ENCODE data around the gene NKX6-2.

Gene NKX6-2

GRCh38 chr10:132756591-132756990 is 29.4 kb downstream of the NKX6-2 start:
- TF ChIP-seq EZH2 (IDR thresholded peaks at IDR 0.05; ENCODE audit: borderline replicate concordance, low read depth, low read length, severe bottlenecking) (no peak), CTCF (IDR thresholded peaks at IDR 0.05; ENCODE audit: borderline replicate concordance, extremely low read depth, low read length, poor library complexity, severe bottlenecking) (no peak)
- Histone ChIP-seq H3K4me1 (ENCODE audit: insufficient read depth, low read length) (no peaks in the 10 kb centered on the region), H4K20me1 (ENCODE audit: insufficient read depth, low read length) (no peaks in the 10 kb centered on the region; the same call in 1 of the 2 replicates), H3K27me3 (ENCODE audit: insufficient read depth, low read length, poor library complexity) (no peaks in the 10 kb centered on the region), H3K79me2 (ENCODE audit: insufficient read depth, low read length) (no peaks in the 10 kb centered on the region), H2AFZ (ENCODE audit: low read depth, low read length) (no peak overlapping the region), H3K27ac (ENCODE audit: low read length) (no peak overlapping the region), H3K9me3 (ENCODE audit: insufficient read depth, low read length, severe bottlenecking) (no peaks in the 10 kb centered on the region), H3K36me3 (ENCODE audit: insufficient read depth, low read length) (peaks cover 58% of the 10 kb centered on the region), H3K4me3 (ENCODE audit: low read depth in 1 of 2, low read length in 2 of 2) (no peak overlapping the region), H3K9ac (ENCODE audit: low read depth, low read length) (no peak overlapping the region), H3K4me2 (ENCODE audit: insufficient read depth, low read length) (no peak overlapping the region)
- DNase-seq (no peak), ATAC-seq (ENCODE audit: insufficient read depth, low read depth) (no peak)

DNA sequence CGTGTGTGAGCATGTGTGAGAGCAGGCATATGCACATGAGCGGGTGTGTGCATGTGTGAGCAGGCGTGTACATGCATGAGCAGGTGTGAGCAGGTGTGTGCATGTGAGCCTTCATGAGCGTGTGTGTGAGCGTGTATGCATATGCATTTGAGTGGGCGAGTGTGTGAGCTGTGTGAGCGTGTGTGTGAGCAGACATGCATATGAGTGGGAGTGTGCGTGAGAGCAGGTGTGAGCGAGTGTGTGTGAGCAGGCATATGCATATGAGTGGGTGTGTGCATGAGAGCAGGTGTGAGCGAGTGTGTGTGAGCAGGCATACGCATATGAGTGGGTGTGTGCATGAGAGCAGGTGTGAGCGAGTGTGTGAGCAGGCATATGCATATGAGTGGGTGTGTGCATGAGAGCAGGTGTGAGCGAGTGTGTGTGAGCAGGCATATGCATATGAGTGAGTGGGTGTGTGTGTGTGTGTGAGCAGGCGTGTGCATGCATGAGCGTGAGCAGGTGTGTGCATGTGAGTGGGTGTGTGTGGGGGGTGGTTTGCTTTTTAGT is 30.7 kb downstream of the NKX6-2 start:
- Histone ChIP-seq H3K4me1 (ENCODE audit: insufficient read depth, low read length) (no peaks in the 10 kb centered on the region), H4K20me1 (ENCODE audit: insufficient read depth, low read length) (peaks cover 4% of the 10 kb centered on the region), H2AFZ (ENCODE audit: low read depth, low read length) (no peak overlapping the region), H3K79me2 (ENCODE audit: insufficient read depth, low read length) (no peaks in the 10 kb centered on the region), H3K4me3 (ENCODE audit: low read depth in 1 of 2, low read length in 2 of 2) (no peak overlapping the region), H3K27me3 (ENCODE audit: insufficient read depth, low read length, poor library complexity) (no peaks in the 10 kb centered on the region), H3K36me3 (ENCODE audit: insufficient read depth, low read length) (peaks cover 64% of the 10 kb centered on the region), H3K4me2 (ENCODE audit: insufficient read depth, low read length) (no peak overlapping the region), H3K9me3 (ENCODE audit: insufficient read depth, low read length, severe bottlenecking) (no peaks in the 10 kb centered on the region), H3K27ac (ENCODE audit: low read length) (no peak overlapping the region), H3K9ac (ENCODE audit: low read depth, low read length) (no peak overlapping the region)
- DNase-seq (no peak), ATAC-seq (ENCODE audit: insufficient read depth, low read depth) (no peak)
- TF ChIP-seq EZH2 (IDR thresholded peaks at IDR 0.05; ENCODE audit: borderline replicate concordance, low read depth, low read length, severe bottlenecking): no peak
- no peak for TF ChIP-seq CTCF (IDR thresholded peaks at IDR 0.05; ENCODE audit: borderline replicate concordance, extremely low read depth, low read length, poor library complexity, severe bottlenecking)

DNA sequence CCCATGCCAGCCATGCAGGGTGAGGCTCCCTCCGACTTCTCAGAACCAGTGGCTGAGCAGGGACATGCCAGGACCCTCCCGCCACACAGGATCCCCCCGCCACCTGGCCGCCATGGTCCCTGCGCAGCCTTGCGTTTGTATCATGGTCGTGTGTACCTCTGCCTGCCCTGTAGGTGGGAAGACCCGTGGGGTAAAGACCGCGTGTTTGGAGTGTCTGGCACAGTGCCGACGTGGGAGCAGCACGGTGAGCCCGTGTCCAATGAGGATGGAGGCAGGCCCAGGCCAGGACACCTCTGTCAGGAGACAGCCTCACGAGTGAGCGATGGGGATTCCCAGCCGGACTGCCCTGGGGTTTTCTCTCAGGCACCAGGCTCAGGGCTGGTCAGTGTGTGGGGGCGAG is 31.9 kb downstream of the NKX6-2 start:
- no peak overlapping the region for H2AFZ ChIP-seq (ENCODE audit: low read depth, low read length)
- H3K27me3 ChIP-seq (ENCODE audit: insufficient read depth, low read length, poor library complexity): no peaks in the 10 kb centered on the region
- TF ChIP-seq EZH2 (IDR thresholded peaks at IDR 0.05; ENCODE audit: borderline replicate concordance, low read depth, low read length, severe bottlenecking) (no peak), CTCF (IDR thresholded peaks at IDR 0.05; ENCODE audit: borderline replicate concordance, extremely low read depth, low read length, poor library complexity, severe bottlenecking) (no peak)
- no peak overlapping the region for H3K4me2 ChIP-seq (ENCODE audit: insufficient read depth, low read length)
- no peak overlapping the region for H3K27ac ChIP-seq (ENCODE audit: low read length)
- DNase-seq (no peak), ATAC-seq (ENCODE audit: insufficient read depth, low read depth) (no peak)
- no peaks in the 10 kb centered on the region for H3K4me1 ChIP-seq (ENCODE audit: insufficient read depth, low read length)
- H3K4me3 ChIP-seq (ENCODE audit: low read depth in 1 of 2, low read length in 2 of 2): no peak overlapping the region
- peaks cover 4% of the 10 kb centered on the region for H4K20me1 ChIP-seq (ENCODE audit: insufficient read depth, low read length)
- H3K9ac ChIP-seq (ENCODE audit: low read depth, low read length): no peak overlapping the region
- no peaks in the 10 kb centered on the region for H3K9me3 ChIP-seq (ENCODE audit: insufficient read depth, low read length, severe bottlenecking)
- no peaks in the 10 kb centered on the region for H3K79me2 ChIP-seq (ENCODE audit: insufficient read depth, low read length)
- peaks cover 70% of the 10 kb centered on the region for H3K36me3 ChIP-seq (ENCODE audit: insufficient read depth, low read length)

DNA sequence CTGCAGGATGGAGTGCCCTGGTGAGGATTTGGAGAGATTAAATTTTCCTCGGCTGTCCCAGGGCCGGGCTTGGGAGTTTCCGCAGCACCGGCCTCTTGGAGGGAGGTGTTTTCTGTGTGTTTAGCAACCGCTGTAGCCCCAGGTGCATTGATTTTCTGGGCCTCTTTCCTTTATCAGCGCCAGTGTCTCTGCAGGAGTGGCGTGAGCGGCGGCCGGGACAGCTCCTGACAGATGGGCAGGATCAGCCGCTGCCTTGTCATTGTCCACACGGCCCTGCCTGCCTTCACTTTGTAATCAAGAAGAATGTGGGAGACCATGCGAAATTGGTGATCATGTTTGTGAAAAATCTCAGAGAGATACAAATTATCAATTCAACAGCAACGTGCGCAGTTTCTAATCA is 32.4 kb downstream of the NKX6-2 start:
- Histone ChIP-seq H3K79me2 (ENCODE audit: insufficient read depth, low read length) (no peaks in the 10 kb centered on the region), H3K36me3 (ENCODE audit: insufficient read depth, low read length) (peaks cover 66% of the 10 kb centered on the region), H3K9me3 (ENCODE audit: insufficient read depth, low read length, severe bottlenecking) (no peaks in the 10 kb centered on the region), H3K27me3 (ENCODE audit: insufficient read depth, low read length, poor library complexity) (no peaks in the 10 kb centered on the region), H3K9ac (ENCODE audit: low read depth, low read length) (no peak overlapping the region), H3K4me1 (ENCODE audit: insufficient read depth, low read length) (no peaks in the 10 kb centered on the region), H3K4me2 (ENCODE audit: insufficient read depth, low read length) (no peak overlapping the region), H4K20me1 (ENCODE audit: insufficient read depth, low read length) (peaks cover 4% of the 10 kb centered on the region), H3K27ac (ENCODE audit: low read length) (no peak overlapping the region), H2AFZ (ENCODE audit: low read depth, low read length) (no peak overlapping the region), H3K4me3 (ENCODE audit: low read depth in 1 of 2, low read length in 2 of 2) (no peak overlapping the region)
- no peak for DNase-seq
- TF ChIP-seq CTCF (IDR thresholded peaks at IDR 0.05; ENCODE audit: borderline replicate concordance, extremely low read depth, low read length, poor library complexity, severe bottlenecking) (no peak), EZH2 (IDR thresholded peaks at IDR 0.05; ENCODE audit: borderline replicate concordance, low read depth, low read length, severe bottlenecking) (no peak)
- ATAC-seq (ENCODE audit: insufficient read depth, low read depth): no peak
